ENCODE data around the gene SHISA9.
"Not testable (repeated sequence)": the region's sequence is repeated elsewhere in the genome, so short reads cannot be mapped to it uniquely, and the experiment has no call there.

SHISA9 gene

DNA sequence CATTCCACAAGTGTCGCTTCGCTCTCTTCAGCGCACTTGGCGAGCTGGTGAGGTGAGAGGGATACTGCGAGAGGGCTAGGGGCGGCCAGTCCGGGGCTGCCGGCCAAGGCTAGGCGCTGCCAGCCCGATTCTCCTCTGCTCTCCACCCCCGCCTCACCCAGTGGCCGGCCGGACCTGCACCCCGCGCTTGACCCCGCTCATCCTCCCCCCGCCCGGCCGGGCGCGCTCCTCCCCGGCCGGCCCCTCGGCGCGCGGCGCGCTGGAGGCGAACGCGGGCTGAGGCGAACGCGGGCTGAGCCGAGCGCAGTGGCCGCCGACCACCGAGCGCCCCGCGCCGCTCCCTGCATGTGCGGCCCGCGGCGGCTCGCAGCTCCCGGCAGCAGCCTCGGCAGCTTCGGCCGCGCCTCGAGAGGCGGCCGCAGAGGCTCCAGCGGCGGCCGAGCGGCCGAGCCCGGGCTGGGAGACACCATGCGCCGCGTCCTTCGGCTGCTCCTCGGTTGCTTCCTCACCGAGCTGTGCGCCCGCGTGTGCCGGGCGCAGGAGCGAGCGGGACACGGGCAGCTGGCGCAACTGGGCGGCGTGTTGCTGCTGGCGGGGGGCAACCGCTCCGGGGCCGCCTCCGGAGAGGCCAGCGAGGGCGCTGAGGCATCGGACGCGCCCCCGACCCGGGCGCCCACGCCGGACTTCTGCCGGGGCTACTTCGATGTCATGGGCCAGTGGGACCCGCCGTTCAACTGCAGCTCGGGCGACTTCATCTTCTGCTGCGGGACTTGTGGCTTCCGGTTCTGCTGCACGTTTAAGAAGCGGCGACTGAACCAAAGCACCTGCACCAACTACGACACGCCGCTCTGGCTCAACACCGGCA is at the start of gene SHISA9:
Gene SHISA9, plus strand, starts transcription at position 2 of the 865 bp plus-strand sequence.
- Mint-ChIP-seq H3K27ac (no peak within 1 kb of the TSS), H3K9me3 (no peaks in the 10 kb centered on the region), H3K36me3 (no peaks in the 10 kb centered on the region), H3K4me3 (peak within 1 kb of the TSS; percentile 33), H3K27me3 (peaks cover 31% of the 10 kb centered on the region), H3K4me1 (no peaks in the 10 kb centered on the region)

DNA sequence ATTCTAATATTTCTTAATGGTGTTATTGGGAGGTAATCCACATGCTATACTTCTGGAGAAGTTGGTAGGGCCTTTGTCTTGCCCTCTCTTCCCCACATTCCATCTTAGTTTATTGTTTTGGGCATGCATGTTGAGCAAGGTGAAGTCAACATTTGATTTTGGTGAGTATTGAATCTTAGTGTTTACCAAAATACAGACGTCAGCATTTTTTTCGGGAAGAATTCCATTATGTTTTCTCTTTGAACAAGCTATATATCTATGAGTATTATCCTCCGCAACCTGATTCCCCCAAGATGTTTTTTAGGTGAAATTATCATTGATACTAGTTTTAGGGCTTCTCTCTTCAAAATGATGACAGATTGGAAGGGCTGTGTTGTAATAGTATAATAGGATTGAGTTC is 47.4 kb upstream of the SHISA9 start:
- H3K36me3 Mint-ChIP-seq = no peaks in the 10 kb centered on the region
- H3K9me3 Mint-ChIP-seq = no peaks in the 10 kb centered on the region
- no peaks in the 10 kb centered on the region for H3K4me1 Mint-ChIP-seq
- peaks cover 11% of the 10 kb centered on the region for H3K27me3 Mint-ChIP-seq
- no peak overlapping the region for H3K4me3 Mint-ChIP-seq
- no peak overlapping the region for H3K27ac Mint-ChIP-seq

- H3K4me1 Mint-ChIP-seq, H3K36me3 Mint-ChIP-seq, H3K27ac Mint-ChIP-seq, H3K9me3 Mint-ChIP-seq, H3K4me3 Mint-ChIP-seq, H3K27me3 Mint-ChIP-seq: not testable (repeated sequence)
Measured at GRCh38 chr16:12857435-12857834, 44.0 kb upstream of the SHISA9 start.

DNA sequence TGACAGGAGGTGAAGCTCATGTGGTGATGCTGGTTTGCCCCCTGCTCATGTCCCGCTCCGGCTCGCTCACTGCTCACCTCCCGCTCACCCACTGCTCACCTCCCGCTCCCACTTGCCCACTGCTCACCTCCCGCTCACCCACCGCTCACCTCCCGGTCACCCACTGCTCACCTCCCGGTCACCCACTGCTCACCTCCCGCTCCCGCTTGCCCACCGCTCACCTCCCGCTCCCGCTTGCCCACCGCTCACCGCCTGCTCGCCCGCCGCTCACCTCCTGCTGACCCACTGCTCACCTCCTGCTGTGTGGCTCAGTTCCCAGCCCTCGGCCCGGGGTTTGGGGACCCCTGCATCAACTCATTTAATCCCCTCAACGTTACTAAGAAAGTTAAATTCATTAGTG is 39.1 kb upstream of the SHISA9 start:
- Mint-ChIP-seq H3K27ac (no peak overlapping the region), H3K9me3 (no peaks in the 10 kb centered on the region), H3K4me1 (no peaks in the 10 kb centered on the region), H3K27me3 (peaks cover 16% of the 10 kb centered on the region), H3K36me3 (no peaks in the 10 kb centered on the region), H3K4me3 (no peak overlapping the region)

DNA sequence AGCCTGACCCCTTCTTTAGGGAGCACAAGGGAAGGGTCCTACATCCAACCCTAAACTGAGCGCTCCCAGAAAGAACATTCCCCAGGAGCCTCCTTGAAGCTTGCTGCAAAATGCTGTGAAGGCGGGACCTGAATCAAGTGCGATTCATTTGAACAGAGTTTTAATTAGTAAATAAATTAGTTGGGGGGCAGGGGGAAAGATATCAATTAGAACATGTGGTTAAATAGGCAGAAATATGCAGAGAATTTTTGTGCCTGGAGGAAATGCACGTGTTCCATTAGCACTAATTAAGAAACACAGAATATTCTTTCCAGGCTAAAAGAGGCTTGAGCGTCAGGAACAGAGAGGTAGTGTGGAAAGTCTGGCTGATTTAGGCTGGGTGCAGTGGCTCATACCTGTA is 38.5 kb upstream of the SHISA9 start:
- no peak overlapping the region for H3K4me3 Mint-ChIP-seq

DNA sequence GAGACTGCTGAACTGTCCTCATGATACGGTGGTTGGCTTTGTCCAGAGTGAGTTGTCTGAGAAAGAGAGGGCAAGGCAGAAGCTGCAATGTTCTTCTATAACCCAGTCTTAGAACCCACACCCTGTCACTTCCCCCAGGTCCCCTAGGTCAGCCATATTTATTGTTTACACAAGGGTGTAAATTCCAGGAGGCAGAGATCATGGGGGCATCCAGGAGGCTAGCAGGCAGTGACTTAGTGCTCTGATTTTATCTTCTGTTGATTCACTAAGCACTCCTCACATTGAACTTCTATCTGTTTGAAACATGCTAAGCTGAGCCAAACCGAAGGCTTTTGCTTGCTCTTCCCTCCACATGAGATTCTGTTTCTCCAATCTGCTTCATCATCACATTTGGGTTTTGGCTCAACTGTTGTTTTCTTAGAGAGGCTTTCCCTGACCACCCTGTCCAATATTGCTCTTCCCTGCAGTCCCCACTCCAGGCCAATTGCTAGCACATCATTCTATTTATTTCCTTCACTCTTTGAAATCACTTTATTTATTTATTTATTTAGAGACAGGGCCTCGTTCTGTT is 34.3 kb upstream of the SHISA9 start:
- Mint-ChIP-seq H3K27me3 (peaks cover 10% of the 10 kb centered on the region), H3K27ac (no peak overlapping the region), H3K36me3 (no peaks in the 10 kb centered on the region), H3K4me1 (no peaks in the 10 kb centered on the region), H3K9me3 (no peaks in the 10 kb centered on the region), H3K4me3 (no peak overlapping the region)

More for the DNA sequence above, 38.5 kb upstream of the SHISA9 start:
- Mint-ChIP-seq H3K9me3 (no peaks in the 10 kb centered on the region), H3K27me3 (peaks cover 16% of the 10 kb centered on the region), H3K4me1 (no peaks in the 10 kb centered on the region), H3K27ac (no peak overlapping the region), H3K36me3 (no peaks in the 10 kb centered on the region)

DNA sequence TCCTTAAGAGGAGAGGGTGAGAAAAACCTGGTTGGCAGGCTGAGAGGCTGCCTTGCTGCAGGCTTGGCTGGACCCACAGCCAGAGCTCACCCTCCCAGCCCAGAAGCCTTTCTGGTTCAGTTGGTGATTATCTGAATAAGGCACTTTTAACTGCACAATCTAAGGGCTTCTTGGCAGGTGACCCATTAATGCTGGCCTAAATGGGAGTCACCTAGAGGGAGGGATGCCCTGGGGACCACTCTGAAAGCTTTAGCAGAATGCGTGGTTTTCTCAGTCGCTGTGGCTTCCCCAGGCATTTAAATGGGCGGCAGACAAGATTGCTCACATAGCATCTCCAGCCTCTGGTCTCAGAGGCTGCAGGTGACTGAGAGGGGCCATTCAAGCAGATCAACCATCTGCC is 33.2 kb upstream of the SHISA9 start:
- H3K4me3 Mint-ChIP-seq = no peak overlapping the region
- H3K4me1 Mint-ChIP-seq = no peaks in the 10 kb centered on the region
- no peaks in the 10 kb centered on the region for H3K36me3 Mint-ChIP-seq
- H3K27me3 Mint-ChIP-seq = peaks cover 7% of the 10 kb centered on the region
- H3K9me3 Mint-ChIP-seq = no peaks in the 10 kb centered on the region
- H3K27ac Mint-ChIP-seq = no peak overlapping the region

GRCh38 chr16:12868788-12869187 is 32.6 kb upstream of the SHISA9 start:
- Mint-ChIP-seq H3K27me3 (peaks cover 8% of the 10 kb centered on the region), H3K4me3 (no peak overlapping the region), H3K9me3 (no peaks in the 10 kb centered on the region), H3K4me1 (no peaks in the 10 kb centered on the region), H3K27ac (no peak overlapping the region), H3K36me3 (no peaks in the 10 kb centered on the region)

GRCh38 chr16:12869698-12870427 is 31.5 kb upstream of the SHISA9 start:
- H3K36me3 Mint-ChIP-seq = no peaks in the 10 kb centered on the region
- H3K4me1 Mint-ChIP-seq = no peaks in the 10 kb centered on the region
- H3K9me3 Mint-ChIP-seq = no peaks in the 10 kb centered on the region
- H3K4me3 Mint-ChIP-seq = no peak overlapping the region
- H3K27me3 Mint-ChIP-seq = peaks cover 12% of the 10 kb centered on the region
- H3K27ac Mint-ChIP-seq = no peak overlapping the region

- Mint-ChIP-seq H3K27me3 (peaks cover 8% of the 10 kb centered on the region), H3K36me3 (no peaks in the 10 kb centered on the region), H3K4me1 (no peaks in the 10 kb centered on the region), H3K9me3 (no peaks in the 10 kb centered on the region), H3K27ac (no peak overlapping the region), H3K4me3 (no peak overlapping the region)
Measured at GRCh38 chr16:12871784-12872183, 29.6 kb upstream of the SHISA9 start.

- H3K9me3 Mint-ChIP-seq = no peaks in the 10 kb centered on the region
- H3K27me3 Mint-ChIP-seq = peaks cover 18% of the 10 kb centered on the region
- H3K4me1 Mint-ChIP-seq = no peaks in the 10 kb centered on the region
Measured at GRCh38 chr16:12874186-12874585, 27.2 kb upstream of the SHISA9 start.

DNA sequence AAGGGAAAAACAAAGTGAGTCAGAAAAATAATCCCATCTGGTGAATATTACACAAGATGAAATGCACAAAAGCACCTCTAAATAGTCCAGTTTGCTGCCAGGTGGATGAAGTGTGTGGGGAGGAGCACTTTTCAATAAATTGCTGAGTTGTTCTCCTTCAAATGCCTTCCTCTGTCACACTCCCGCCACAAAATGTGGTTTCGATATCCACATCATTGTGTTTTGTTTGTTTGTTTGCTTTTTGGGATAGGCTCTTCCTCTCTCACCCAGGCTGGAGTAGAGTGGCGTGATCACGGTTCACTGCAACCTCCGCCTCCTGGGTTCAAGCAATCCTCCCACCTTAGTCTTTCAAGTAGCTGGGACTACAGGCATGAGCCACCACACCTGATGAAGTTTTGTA is 24.6 kb upstream of the SHISA9 start:
- Mint-ChIP-seq H3K4me1 (no peaks in the 10 kb centered on the region), H3K27me3 (peaks cover 18% of the 10 kb centered on the region), H3K27ac (no peak overlapping the region), H3K4me3 (no peak overlapping the region), H3K36me3 (no peaks in the 10 kb centered on the region), H3K9me3 (no peaks in the 10 kb centered on the region)

More at GRCh38 chr16:12874186-12874585, 27.2 kb upstream of the SHISA9 start:
- Mint-ChIP-seq H3K4me3 (no peak overlapping the region), H3K27ac (no peak overlapping the region), H3K36me3 (no peaks in the 10 kb centered on the region)

DNA sequence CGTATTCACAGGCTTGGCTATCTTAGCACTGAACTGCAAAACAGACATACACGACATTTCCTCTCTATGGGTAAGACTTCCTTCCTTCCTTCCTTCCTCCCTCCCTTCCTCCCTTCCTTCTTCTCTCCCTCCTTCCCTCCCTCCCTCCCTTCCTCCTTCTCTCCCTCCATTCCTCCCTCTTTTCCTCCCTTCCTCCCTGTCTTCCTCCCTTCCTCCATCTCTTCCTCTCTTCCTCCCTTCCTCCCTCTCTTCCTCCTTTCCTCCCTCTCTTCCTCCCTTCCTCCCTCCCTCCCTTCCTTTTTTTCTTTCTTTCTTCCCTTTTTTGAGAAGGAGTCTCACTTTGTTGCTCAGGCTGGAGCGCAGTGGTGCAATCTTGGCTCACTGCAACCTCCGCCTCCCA is 22.4 kb upstream of the SHISA9 start:
- no peaks in the 10 kb centered on the region for H3K4me1 Mint-ChIP-seq
- H3K36me3 Mint-ChIP-seq = no peaks in the 10 kb centered on the region
- H3K4me3 Mint-ChIP-seq = no peak overlapping the region
- peaks cover 15% of the 10 kb centered on the region for H3K27me3 Mint-ChIP-seq
- no peaks in the 10 kb centered on the region for H3K9me3 Mint-ChIP-seq
- no peak overlapping the region for H3K27ac Mint-ChIP-seq

GRCh38 chr16:12879812-12880211 is 21.6 kb upstream of the SHISA9 start:
- Mint-ChIP-seq H3K4me3 (no peak overlapping the region), H3K4me1 (no peaks in the 10 kb centered on the region), H3K27ac (no peak overlapping the region), H3K27me3 (peaks cover 12% of the 10 kb centered on the region), H3K9me3 (no peaks in the 10 kb centered on the region), H3K36me3 (no peaks in the 10 kb centered on the region)

DNA sequence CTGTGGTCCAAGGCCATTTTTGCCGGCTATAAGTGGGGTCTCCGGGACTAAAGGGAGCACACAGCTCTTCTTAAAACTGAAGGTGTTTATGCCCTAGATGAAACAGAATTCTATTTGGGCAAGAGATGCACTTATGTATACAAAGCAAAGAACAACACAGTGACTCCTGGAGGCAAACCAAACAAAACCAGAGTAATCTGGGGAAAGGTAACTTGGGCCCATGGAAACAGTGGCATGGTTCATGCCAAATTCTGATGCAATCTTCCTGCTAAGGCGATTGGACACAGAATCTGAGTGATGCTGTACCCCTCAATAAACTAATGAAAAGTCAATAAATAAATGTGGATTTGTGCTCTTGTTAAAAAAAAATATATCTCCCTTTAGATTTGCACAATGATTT is 20.2 kb upstream of the SHISA9 start:
- Mint-ChIP-seq H3K27ac (no peak overlapping the region), H3K4me1 (no peaks in the 10 kb centered on the region), H3K9me3 (no peaks in the 10 kb centered on the region), H3K4me3 (no peak overlapping the region), H3K36me3 (no peaks in the 10 kb centered on the region), H3K27me3 (peaks cover 16% of the 10 kb centered on the region)

DNA sequence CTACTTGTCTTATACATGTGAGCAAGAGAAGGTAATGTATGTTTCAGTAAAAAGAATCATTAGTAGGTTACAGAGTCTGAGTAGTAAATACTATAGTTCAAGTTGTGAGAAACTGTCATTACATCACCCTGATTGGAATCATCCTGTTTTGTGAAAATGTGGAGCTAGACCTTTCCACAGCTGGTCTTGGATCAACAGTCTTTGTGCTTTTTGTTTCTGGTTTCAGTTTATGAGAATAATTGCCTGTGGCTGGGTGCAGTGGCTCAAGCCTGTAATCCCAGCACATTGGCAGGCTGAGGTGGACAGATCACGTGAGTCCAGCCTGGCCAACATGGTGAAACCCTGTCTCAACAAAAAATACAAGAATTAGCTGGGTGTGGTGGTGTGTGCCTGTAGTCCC is 19.7 kb upstream of the SHISA9 start:
- Mint-ChIP-seq H3K4me1 (no peaks in the 10 kb centered on the region), H3K9me3 (no peaks in the 10 kb centered on the region), H3K27ac (no peak overlapping the region), H3K4me3 (no peak overlapping the region), H3K36me3 (no peaks in the 10 kb centered on the region), H3K27me3 (peaks cover 14% of the 10 kb centered on the region)
